ENCODE results near the gene MGRN1. TPM values are rescaled to one million over a fixed set of nuclear protein-coding genes. Genes with fewer than 3 reads are reported as not detected.

The MGRN1 gene
- total RNA-seq, 1 donor from 2014 or later = 40.6 TPM

GRCh38 chr16:4586291-4586690 lies 38.3 kb upstream of the MGRN1 start:
- no peak for TF ChIP-seq CTCF (conservative IDR thresholded peaks at IDR 0.05; ENCODE audit: low read depth, low read length)
- DNase-seq (ENCODE audit: low read depth) = no peak
- no peak overlapping the region for H3K4me3 ChIP-seq (ENCODE audit: low read depth, low read length)

GRCh38 chr16:4588386-4588785 lies 36.2 kb upstream of the MGRN1 start:
- no peak for TF ChIP-seq CTCF (conservative IDR thresholded peaks at IDR 0.05; ENCODE audit: low read depth, low read length)
- DNase-seq (ENCODE audit: low read depth) = no peak
- H3K4me3 ChIP-seq (ENCODE audit: low read depth, low read length) = no peak overlapping the region

- no peak for DNase-seq (ENCODE audit: low read depth)
- TF ChIP-seq CTCF (conservative IDR thresholded peaks at IDR 0.05; ENCODE audit: low read depth, low read length) = no peak
- no peak overlapping the region for H3K4me3 ChIP-seq (ENCODE audit: low read depth, low read length)
These were observed 35.7 kb upstream of the MGRN1 start for GRCh38 chr16:4588961-4589360.

- H3K4me3 ChIP-seq (ENCODE audit: low read depth, low read length) = no peak overlapping the region
- no peak for DNase-seq (ENCODE audit: low read depth)
- no peak for TF ChIP-seq CTCF (conservative IDR thresholded peaks at IDR 0.05; ENCODE audit: low read depth, low read length)
These were observed 33.4 kb upstream of the MGRN1 start for GRCh38 chr16:4591191-4591590.

GRCh38 chr16:4591706-4592470 lies 32.7 kb upstream of the MGRN1 start:
- TF ChIP-seq CTCF (conservative IDR thresholded peaks at IDR 0.05; ENCODE audit: low read depth, low read length) = no peak
- no peak overlapping the region for H3K4me3 ChIP-seq (ENCODE audit: low read depth, low read length)
- no peak for DNase-seq (ENCODE audit: low read depth)

- no peak overlapping the region for H3K4me3 ChIP-seq (ENCODE audit: low read depth, low read length)
- DNase-seq (ENCODE audit: low read depth) = no peak
- TF ChIP-seq CTCF (conservative IDR thresholded peaks at IDR 0.05; ENCODE audit: low read depth, low read length) = no peak
These were observed 31.5 kb upstream of the MGRN1 start for GRCh38 chr16:4593086-4593485.

Data from epithelial cell of proximal tubule (primary cell).